ENCODE measurements around the gene GPHN.

The GPHN gene

DNA sequence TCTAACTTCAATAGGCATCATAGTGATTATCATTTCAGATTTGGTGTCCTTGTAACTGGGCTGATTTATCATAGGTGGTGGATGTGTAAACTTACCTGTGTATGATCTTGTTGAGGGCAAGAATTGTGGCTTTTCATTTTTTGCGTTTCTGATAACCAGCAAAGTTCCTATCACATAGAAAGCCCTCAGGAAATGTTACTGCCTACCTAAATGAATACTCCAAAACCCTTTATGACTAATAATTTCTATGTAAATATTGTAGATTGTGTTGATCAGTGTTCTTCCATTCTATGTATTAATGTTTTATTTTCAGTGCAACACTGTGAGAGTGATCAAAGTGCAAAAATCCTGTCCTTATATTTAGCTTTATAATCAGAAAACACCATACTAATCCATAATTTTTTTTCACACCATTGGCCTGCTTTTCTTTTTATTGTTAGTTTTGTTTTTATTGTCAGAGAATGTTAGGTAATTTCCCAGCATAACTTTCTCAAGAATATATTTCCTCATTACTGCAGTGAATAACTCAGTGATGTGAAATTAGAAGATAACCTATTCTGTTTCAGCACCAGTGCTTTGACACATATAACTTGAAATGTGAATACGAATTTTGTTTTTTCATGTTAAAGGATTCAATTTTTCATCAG lies 94.1 kb downstream of the GPHN start:
- DNase-seq (ENCODE audit: low read depth), result no peak

DNA sequence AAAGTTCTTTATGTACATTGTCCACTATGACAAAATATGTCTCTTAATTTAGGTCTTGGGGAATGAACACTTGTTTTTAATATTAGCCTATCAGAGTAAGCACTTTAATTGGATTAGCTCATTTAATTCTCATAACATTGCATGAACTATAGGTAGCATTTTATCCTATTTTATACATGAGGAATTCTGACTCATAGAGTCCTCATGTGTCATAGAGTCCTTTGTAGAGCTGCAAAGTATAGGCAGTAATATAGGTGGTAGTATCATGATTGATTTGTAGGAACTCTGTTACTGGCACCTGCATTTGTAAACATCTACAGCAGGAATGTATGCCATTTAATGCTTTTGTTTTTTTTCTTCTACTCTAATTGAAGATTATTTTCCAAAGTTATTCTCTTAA lies 96.0 kb downstream of the GPHN start:
- DNase-seq (ENCODE audit: low read depth), result no peak

DNA sequence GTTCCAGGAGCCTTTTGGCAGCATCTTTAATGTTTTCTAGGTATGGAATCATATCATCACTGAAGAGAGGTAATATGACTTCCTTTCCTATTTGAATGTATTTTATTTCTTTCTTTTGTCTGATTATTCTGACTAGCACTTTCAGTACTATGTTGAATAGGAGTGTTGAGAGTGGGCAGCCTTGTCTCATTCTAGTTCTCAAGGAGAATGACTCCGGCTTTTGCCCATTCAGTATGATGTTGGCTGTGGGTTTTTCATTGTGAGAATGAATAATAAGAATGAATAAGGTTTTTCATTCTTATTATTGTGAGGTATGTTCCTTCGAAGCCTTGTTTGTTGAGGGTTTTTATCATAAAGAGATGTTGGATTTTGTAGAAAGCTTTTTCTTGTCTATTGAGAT lies 98.9 kb downstream of the GPHN start:
- DNase-seq (ENCODE audit: low read depth), result no peak

DNA sequence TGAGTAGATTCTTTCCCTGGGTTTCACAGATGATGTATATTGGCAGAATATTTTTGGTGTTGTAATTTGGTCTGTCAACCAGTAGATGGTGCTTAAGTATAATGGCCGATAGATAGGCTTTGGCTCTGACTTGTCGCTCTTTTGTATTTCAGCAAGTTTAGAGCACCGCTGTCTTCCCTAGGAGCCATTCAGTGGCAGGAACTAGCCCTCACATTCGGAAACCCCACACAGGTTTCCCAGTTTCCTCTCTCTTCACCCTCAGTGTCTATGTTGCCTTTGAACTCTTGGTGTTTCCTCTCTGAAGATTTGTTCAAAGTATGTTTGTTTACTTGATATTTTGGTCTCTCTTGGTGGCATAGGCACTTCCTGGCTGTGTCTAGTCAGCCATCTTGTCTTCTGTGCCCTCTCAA lies 102.2 kb downstream of the GPHN start:
- no peak for DNase-seq (ENCODE audit: low read depth)

DNA sequence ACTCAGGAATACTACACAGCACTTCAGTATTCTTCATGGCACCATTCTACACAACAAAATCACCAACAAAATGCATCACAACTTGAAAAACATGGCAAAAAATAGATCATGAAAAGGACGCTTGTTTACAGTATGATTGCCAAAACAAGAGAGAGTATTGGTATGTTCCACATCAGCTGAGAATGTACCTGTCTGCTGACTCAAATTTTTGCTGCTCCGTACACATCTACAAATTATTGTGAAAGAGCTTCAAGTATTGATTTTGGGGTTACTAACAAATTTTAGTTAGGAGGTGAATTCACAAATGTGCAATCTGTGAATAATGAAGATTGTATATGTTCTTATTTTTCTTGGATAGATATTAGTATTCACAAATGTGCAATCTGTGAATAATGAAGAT lies 105.4 kb downstream of the GPHN start:
- DNase-seq (ENCODE audit: low read depth), result no peak

DNA sequence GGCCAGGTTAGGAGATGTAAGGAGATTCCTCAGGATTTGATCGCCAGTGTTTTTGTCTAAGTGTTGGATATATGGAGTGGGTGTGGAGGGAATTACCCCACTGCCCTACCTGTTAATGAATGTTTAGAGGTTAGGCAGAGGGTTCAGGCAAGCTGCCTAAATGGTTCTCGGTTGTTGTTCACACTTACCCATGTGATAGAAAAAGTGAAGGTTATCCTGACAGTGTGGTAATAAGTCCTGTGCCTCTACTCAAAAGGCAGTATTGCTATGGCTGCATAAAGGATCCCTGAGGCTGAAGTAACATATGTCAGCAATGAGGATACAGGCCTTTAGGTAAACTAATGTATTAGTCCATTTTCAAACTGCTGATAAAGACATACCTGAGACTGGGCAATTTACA lies 112.0 kb downstream of the GPHN start:
- no peak for DNase-seq (ENCODE audit: low read depth)

DNA sequence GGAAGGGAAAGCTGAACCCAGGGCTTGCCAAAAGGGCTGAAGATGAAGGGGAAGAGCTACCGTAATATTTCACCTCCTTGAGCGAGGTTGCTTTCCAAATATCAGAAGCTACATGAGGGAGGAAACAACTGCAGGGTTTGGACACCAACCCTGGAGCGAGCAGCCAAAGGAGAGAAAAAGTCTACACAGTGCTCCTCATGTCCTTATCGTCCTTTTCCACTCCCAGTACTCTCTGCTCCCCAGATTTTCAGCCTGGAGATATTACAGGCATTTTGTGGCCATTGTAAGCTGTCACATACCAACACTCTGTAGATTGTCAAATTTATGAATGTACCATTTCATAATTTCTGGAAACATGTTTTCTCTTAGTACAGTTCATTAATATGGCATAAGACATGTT lies 115.9 kb downstream of the GPHN start:
- no peak for DNase-seq (ENCODE audit: low read depth)

DNA sequence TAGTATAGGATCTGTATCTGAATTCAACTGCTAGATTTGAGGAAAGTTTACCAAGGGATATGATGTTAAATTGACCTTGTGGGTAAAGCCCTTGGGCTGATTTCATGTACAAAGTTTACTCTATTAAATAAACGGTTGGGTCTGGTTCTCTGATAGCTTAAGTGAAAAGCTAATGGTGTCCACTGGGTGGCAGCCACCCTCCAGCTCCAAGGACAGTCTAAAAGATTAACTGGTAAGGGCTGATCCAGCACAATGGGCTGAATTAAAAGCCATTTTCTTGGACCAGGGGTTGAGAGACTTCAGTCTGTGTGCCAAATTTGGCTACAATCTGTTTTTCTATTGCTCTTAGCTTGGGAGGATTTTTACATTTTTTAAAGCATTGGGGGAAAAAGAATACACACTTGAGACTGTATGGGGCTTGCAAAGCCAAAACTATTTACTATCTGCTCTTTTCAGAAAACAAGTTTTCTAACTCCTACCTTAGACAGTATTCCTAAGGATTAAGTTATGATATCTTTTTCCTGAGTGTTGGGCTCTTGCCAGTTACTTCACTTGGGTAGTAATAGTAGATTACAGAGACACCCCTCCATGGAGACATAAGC lies 116.5 kb downstream of the GPHN start:
- DNase-seq (ENCODE audit: low read depth), result no peak

DNA sequence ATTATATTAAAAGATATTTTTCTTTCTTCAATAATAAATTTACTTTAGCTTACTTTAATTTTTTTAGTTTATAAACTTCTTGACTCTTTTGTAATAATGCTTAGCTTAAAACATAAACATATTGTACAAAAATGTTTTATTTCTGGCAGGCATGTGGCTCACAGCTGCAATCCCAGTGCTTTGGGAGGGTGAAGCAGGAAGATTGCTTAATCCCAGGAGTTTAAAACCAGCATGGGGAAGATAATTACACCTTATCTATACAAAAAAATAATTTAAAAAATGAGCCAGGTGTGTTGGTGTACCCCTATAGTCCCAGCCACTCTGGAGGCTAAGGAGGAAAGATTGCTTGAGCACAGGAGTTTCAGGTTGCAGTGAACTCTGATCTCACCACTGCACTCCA lies 120.7 kb downstream of the GPHN start:
- DNase-seq (ENCODE audit: low read depth), result no peak

DNA sequence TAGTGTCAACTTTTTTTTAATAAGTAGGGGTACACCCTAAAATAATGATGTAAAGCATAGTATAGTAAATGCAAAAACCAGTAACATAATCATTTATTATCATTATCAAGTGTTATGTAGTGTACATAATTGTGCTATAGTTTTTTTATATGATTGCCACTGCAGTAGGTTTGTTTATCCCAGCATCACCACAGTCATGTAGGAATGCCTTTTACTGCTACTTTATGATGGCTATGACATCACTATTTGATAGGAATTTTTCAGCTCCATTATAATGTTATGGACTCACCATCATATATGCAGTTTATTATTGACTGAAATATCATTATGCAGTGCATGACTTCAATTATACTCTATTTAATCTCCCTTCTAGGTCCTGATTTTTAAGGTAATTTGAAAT lies 121.6 kb downstream of the GPHN start:
- no peak for DNase-seq (ENCODE audit: low read depth)

DNA sequence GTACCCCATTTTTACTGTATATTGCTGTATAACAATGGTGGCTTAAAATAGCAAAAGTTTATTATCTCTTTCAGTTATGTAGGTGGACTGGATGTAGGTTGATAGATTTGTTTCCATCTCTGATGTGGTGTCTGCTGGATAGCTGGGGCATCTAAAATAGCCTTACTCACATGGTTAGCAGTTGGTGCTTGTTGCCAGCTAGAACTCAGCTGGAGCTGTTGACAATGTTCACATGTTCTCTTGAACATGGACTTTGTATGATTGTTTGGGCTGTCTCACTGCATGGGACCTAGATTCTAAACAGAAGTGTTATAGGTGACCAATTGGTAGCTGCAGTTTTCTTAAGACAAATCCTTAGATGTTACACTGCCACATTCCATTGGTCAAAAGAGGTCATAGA lies 126.9 kb downstream of the GPHN start:
- DNase-seq (ENCODE audit: low read depth), result no peak

DNA sequence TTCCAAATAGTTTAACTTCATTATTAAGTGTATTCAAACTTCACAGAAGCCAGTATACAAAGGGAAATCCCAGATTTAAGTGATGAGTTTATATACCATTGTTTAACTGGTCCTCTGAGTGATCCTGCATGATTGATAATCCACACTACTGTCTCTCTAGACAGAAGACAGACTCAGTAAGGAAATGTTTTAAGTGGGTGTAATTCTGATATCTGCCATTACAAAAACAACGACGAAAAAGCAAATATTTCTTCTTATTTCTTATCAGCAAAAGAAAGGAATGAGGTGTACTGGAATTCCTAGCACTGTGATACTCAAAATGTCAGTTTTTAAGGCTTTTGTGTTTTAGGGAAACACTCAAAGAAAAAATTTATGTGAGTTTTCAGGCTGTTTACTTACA lies 127.5 kb downstream of the GPHN start:
- DNase-seq (ENCODE audit: low read depth), result no peak

DNA sequence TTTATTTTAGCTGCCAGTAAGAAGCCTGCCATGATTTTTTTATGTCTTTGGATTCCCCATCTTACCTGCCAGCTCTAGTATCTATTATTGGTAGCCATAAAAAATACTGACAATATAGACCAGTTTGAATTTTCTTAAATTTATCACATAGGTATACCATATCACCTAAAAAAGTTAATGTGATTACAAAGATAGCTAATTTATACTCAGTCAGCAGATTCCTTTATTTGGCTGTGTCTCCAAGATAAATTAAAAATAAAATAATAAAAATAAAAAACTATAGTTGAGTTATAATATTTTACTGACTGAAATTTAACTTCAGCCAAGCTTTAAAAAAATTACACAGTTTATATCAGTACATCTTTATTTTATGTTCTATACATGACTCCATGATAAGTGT lies 128.3 kb downstream of the GPHN start:
- no peak for DNase-seq (ENCODE audit: low read depth)

DNA sequence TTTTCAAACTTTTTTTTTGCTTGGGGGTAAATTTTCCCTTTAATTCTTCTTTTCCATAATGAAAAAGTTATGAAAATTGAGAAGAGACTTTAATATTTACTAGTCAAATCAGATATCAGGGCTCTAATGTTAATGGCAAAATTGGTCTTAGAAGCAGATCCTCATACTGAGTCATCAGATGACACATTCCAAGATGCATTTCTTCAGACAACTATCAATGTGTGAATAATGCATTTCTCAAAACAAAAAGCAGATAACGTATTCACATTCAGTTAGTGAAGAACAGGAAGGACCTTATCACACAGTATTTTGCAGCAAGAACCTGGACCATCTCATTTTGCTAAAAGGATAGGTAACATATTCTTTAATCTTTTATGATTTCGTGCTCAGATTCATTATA lies 130.7 kb downstream of the GPHN start:
- no peak for DNase-seq (ENCODE audit: low read depth)

DNA sequence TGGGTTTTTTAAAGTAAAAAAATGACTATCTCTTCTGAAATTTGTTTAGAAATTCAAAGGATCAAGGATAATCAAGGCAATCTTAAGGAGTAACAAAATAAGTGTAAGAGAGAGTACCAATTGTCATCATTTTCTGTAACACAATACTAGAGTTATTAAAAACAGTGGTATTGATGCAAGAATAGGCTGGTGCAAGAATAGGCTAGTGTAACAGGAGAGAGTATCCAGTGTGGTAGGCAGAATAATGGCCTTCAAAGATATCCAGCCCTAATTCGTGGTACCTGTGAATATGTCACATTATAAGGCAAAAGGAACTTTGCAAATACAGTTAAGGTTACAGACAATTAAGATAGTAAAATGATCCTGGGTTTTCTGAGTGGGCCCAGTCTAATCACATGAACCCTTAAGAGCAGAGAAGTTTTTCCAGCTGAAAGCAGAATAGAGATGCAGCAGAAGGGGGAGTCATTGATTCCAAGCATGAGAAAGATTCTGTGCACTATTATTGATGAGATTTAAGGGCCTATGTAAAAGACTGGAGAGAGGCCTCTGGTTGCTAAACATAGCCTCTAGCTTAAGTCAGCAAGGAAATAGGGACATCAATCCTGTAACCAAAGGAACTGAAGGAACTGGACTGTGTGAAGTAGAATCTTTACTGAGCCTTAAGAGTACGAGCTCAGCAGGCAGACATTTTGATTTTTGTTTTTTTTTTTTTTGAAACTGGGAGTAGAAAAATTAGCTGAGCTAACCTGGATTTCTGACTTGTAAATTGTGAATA lies 134.1 kb downstream of the GPHN start:
- DNase-seq (ENCODE audit: low read depth), result no peak

DNA sequence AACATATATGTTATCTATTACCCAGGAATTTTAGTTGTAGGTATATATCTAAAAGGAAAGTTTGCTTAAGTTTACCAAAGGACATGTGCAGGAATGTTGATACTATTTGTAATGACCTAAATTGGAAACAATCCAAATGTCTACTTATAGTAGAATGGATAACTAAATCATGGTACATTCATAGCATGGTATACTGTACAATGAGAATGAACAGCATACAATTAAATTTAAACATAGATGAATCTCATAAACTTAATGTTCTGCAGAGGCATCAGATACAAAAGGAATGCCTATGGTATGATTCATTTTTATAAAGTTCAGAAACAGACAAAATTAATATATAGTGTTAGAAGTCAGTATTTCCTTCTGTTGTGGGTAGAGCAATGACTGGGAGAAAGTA lies 135.4 kb downstream of the GPHN start:
- DNase-seq (ENCODE audit: low read depth), result no peak

DNA sequence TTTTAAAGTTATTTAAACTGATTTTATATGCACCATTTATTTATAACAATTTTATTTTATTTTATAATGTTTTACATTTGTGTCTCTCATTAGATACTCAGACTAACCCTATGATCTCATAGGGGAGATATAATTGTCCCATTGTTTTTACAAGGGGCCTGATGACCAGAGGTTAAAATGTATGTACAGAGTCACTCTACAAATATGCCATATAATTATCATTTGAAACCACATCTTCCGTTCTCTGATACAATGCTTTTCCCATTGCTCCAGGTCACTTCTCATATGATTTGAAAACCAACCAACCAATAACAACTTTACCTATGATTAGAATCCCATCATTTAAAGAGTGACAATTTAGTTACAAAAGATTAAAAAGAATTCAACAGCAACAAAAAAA lies 137.8 kb downstream of the GPHN start:
- no peak for DNase-seq (ENCODE audit: low read depth)

DNA sequence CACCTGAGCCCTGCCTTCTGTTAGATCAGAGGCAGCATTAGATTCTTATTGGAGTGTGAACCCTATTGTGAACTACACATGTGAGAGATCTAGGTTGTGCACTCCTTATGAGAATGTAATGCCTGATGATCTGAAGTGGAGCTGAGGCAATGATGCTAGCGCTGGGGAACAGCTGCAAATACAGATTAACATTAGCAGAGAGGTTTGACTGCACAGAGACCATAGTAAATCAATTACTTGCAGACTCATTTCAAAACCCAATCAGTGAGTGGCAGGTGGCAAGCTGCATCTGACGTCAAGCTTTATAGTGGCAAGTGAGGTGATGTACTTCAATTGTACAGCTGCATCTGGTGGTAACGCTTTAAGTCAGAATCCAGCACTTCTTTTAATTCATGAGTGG lies 141.6 kb downstream of the GPHN start:
- no peak for DNase-seq (ENCODE audit: low read depth)

DNA sequence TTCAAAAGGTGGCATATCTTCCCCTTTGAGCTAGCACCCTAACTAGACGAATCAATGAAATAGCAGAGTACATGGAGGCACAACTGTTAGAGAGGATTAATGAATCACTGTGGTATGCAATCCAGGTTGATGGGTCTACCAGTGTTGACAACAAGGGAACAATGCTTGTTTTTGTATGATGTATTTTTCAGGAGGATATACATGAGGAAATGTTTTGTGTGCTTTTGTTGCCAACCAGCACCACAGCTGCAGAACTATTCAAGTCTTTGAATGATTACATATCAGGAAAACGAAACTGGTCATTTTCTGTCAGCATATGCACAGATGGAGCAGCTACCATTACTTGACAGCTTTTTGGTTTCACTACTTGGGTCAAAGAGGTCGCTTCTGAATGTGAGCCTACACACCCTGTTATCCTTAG lies 142.6 kb downstream of the GPHN start:
- no peak for DNase-seq (ENCODE audit: low read depth)

DNA sequence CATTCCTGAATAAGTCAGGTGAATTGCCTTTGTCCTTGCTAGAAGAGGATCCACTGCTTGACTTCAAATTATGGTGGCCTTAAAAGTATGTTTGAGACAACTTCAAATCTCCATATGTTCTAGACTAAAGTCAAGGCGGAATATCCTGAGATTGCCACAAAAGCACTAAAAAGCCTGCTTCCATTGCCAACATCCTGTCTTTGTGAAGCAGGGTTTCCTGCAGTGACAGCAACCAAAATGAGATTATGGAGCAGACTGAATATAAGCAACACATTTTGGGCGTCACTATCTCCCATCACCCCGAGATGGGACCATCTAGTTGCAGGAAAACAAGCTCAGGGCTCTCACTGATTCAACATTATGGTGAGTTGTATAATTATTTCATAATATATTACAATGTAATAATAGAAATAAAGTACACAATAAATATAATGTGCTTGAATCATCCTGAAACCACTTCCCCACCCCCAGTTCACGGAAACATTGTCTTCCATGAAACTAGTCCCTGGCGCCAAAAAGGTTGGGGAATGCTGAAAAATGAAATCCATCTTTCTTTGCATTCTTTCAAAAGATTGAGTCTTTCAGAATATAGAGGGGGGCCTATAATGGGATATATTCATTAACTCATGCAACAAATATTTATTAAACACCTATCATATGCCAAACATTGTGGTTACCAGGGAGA lies 143.7 kb downstream of the GPHN start:
- DNase-seq (ENCODE audit: low read depth), result no peak

DNA sequence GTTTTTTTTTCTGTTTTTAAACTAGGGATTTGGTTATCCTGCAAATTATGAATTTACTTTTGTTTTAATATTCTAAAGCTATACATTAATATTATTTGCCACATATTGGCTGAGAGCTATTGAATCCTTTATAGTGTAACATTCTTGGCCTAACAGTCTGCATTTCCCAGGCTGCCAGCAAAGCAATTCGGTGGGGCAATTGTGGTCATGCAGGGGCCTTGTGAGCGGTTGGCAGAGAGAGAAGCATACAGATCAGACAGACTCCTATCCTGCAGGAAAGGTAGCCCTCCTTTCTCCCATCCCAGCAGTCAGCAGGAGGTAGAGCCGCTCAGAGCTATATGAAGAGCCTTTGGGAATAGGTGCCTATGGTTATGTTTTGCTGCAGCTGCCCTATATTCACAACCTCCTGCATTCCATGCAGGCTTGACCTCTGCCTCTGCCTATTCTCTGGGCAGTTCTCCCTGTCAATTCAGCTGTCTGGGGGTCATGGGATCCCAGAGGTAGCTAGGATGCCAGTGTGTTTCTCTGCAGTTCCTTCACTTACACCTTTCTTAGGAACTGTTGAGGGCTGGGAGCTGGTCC lies 144.7 kb downstream of the GPHN start:
- DNase-seq (ENCODE audit: low read depth), result no peak

DNA sequence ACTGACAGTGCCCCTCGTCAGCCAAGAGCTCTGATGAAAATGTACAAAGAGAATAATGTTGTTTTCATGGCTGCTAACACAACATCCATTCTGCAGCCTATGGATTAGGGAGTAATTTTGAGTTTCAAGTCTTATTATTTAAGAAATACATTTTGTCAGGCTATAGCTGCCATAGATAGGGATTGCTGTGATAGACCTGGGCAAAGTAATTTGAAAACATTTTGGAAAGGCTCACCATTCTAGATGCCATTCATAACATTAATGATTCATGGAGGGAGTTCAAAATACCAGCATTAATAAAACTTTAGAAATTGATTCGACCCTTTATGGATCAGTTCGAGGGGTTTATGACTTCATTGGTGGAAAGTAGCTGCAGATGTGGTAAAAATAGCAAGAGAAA lies 149.8 kb downstream of the GPHN start:
- DNase-seq (ENCODE audit: low read depth), result no peak

DNA sequence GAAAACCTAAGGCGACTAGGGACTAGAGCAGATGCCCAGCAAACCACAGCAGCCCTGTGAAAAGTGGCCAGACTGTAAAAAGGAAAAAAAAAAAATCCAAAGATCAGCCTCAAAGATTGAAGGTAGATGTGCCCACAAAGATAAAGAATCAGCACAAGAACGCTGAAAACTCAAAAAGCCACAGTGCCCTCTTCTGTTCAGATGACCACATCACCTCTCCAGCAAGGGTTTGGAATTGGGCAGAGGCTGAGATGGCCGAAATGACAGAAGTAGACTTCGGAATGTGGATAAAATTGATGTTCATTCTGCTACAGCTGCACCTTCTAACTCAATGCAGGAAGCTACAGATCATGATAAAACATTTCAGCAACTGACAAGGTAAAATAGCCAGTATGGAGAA lies 154.4 kb downstream of the GPHN start:
- no peak for DNase-seq (ENCODE audit: low read depth)

Measured in activated gamma-delta T cell treated with anti-CD3 and anti-CD28 coated beads, Interleukin-2, amount 50 U/mL, for 16 hours (primary cell).